Fibroblast of skin of abdomen (primary cell): ENCODE results near the gene KMT5B.

Experiments used
- DNase-seq: peaks from one replicate; pipeline ENCODE4 v3.0.0-alpha.2; 2013

KMT5B gene

GRCh38 chr11:68215524-68216170 lies 2.6 kb upstream of the KMT5B start:
- DNase-seq: no peak

- no peak for DNase-seq
These were observed 2.0 kb upstream of the KMT5B start for GRCh38 chr11:68215087-68215445.

GRCh38 chr11:68214173-68215086 lies 1.3 kb upstream of the KMT5B start:
- no peak for DNase-seq

GRCh38 chr11:68213555-68214172 lies 568 bp upstream of the KMT5B start:
- peak; percentile 99 for DNase-seq

- DNase-seq: peak; percentile 81
These were observed 518 bp downstream of the KMT5B start for GRCh38 chr11:68212421-68213134.

GRCh38 chr11:68211546-68211945 lies 1.6 kb downstream of the KMT5B start:
- DNase-seq: no peak

- peak; percentile 56 for DNase-seq
These were observed 6.9 kb downstream of the KMT5B start for GRCh38 chr11:68206211-68206610.

GRCh38 chr11:68204402-68204801 lies 8.7 kb downstream of the KMT5B start:
- no peak for DNase-seq

- DNase-seq: no peak
These were observed 10.9 kb downstream of the KMT5B start for GRCh38 chr11:68202165-68202564.

- DNase-seq: no peak
These were observed 11.6 kb downstream of the KMT5B start for GRCh38 chr11:68201492-68201891.

GRCh38 chr11:68200639-68201038 lies 12.5 kb downstream of the KMT5B start:
- DNase-seq: peak; percentile 82

GRCh38 chr11:68199295-68199987 lies 13.7 kb downstream of the KMT5B start:
- DNase-seq: no peak

- no peak for DNase-seq
These were observed 16.9 kb downstream of the KMT5B start for GRCh38 chr11:68196219-68196618.

GRCh38 chr11:68194675-68195294 lies 18.3 kb downstream of the KMT5B start:
- no peak for DNase-seq

GRCh38 chr11:68193018-68193417 lies 20.1 kb downstream of the KMT5B start:
- DNase-seq: no peak

GRCh38 chr11:68191661-68192579 lies 21.2 kb downstream of the KMT5B start:
- no peak for DNase-seq

GRCh38 chr11:68189888-68190287 lies 23.2 kb downstream of the KMT5B start:
- no peak for DNase-seq

- no peak for DNase-seq
These were observed 24.0 kb downstream of the KMT5B start for GRCh38 chr11:68189082-68189481.

GRCh38 chr11:68186061-68186460 lies 27.0 kb downstream of the KMT5B start:
- DNase-seq: no peak

- DNase-seq: no peak
These were observed 31.2 kb downstream of the KMT5B start for GRCh38 chr11:68181719-68182451.
